Measurements from ENCODE around the gene PCBP1.

DNA sequence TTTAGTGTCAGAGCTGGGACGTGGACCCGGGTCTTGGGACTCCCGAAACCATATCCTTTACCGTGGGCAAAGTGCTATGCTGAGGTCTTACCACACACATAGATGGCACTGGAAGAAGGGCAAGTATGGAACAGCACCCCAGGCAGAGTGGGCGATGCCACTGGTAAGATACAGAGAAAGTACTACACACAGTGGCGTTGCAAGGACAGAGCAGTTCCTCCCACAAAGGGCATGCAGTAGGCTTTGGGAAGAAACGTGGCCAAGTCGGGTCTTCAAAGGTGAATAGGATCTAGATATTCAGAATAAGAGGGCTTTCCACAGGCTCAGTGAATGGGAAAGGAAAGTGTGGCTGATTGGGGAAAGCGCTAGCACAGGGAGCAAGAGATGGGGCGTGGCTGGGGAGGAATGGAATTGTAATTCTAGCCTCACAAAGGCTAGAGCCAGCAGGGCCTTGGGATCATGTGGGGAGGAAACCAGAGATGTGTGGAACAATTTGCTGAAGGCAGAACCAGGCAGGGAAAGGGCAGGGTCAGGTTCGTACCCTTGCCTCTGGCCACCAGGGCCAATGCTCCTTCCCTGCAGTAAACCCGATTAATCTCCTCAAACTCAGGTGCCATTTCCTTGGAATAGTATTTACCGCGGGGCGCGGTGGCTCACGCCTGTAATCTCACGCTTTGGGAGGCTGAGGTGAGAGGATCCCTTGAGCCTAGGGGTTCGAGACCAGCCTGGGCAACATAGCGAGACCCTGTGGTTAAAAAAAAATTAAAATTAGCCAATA lies 36.0 kb downstream of the PCBP1 start:
- TF ChIP-seq POLR2A (IDR thresholded peaks at IDR 0.05) (no peak), POLR2AphosphoS5 (IDR thresholded peaks at IDR 0.05) (no peak)
- TF ChIP-seq, protein P1, sequence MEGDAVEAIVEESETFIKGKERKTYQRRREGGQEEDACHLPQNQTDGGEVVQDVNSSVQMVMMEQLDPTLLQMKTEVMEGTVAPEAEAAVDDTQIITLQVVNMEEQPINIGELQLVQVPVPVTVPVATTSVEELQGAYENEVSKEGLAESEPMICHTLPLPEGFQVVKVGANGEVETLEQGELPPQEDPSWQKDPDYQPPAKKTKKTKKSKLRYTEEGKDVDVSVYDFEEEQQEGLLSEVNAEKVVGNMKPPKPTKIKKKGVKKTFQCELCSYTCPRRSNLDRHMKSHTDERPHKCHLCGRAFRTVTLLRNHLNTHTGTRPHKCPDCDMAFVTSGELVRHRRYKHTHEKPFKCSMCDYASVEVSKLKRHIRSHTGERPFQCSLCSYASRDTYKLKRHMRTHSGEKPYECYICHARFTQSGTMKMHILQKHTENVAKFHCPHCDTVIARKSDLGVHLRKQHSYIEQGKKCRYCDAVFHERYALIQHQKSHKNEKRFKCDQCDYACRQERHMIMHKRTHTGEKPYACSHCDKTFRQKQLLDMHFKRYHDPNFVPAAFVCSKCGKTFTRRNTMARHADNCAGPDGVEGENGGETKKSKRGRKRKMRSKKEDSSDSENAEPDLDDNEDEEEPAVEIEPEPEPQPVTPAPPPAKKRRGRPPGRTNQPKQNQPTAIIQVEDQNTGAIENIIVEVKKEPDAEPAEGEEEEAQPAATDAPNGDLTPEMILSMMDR (IDR thresholded peaks at IDR 0.05): peak in 1 of 3 donors; percentile 12

All from breast epithelium (tissue), 3 donors.